HG03575 (cell line): Measurements from ENCODE around the gene ANKLE2.
"Not testable (repeated sequence)": the region's sequence is repeated elsewhere in the genome, so short reads cannot be mapped to it uniquely, and the experiment has no call there.

Experiments used
- ATAC-seq: cut with Tn5 transposase; IDR thresholded peaks from one replicate; pipeline ENCODE4 v1.9.1; 2021; ENCODE audit not compliant: unreplicated experiment, insufficient number of reproducible peaks, low FRiP score; ENCODE audit errors: extremely low read depth

The ANKLE2 gene

DNA sequence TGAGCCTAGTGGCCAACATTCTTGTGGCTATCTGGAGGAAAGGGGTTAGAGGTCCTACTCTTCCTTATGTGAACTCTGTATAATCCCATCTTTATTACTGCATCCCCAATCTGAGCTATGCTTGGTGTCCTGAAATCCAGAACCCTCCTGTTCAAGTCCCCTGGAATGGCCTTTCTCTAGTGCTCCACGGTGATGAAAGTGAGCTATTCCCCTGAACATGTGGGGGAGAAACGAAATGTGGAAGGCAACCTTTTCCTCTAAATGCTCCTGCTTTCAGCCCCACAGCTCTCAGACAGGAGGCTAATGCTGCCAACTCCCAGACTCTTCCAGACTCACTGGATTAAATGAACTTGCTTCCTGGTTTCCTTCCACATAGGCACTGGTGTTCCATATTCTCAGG, 53.5 kb downstream of the ANKLE2 start:
- no peak for ATAC-seq

DNA sequence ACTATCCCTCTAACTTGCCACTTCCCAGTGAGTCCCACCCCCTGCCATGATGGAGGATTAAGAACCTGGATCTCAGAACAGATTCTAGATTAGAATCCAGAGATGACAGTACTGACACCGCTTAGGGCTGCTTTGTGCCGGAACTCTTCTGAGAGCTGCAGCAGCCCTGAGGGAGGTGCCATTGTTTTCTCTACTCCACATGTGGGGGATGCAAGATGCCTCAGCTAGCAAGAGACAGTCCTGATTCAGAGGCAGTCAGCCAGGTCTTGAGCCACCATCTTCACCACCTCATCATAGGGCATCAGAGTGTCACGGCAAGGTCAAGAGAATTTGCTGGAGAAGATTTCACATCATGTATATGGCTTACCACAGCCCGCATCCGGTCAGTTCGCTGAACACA, 54.4 kb downstream of the ANKLE2 start:
- ATAC-seq: no peak

DNA sequence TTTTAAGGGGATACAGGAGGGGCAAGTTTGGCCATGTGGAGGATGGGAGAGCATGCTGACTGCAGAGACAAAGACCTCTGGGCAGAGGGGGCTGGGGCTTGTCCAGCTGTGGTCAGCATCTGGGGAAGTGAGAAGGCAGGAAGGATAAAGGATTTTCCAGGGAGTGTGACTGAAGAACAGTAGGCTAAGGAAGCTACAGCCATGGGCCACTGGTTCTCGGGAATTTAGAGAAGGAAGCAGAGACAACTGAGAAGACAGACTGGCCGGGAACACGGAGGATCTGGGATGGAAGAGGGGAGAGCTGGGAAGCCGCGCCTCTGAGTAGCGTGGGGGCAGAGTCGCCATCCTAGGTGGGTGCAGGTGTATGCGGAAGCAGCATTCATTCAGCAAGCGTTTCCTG, 58.0 kb downstream of the ANKLE2 start:
- ATAC-seq: no peak

DNA sequence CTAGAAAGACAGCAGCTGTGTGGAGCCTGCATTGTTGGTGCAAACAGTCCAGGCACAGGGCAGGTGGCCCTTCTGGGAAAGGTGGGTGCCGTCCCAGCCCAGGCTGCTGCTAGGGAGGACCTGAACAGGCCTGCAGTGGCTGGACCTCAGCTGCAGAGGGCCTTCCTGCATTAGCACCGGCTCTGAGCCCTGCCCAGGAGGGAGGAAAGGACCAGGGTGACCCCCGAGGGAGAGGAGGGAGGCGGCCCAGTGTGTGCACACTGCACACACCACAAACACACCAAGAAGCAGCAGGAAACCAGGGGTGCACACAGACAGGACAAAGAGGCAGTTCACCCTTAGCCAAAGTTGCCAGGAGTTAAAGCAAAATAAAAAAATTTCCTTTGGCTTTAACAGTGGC, 59.0 kb downstream of the ANKLE2 start:
- no peak for ATAC-seq

DNA sequence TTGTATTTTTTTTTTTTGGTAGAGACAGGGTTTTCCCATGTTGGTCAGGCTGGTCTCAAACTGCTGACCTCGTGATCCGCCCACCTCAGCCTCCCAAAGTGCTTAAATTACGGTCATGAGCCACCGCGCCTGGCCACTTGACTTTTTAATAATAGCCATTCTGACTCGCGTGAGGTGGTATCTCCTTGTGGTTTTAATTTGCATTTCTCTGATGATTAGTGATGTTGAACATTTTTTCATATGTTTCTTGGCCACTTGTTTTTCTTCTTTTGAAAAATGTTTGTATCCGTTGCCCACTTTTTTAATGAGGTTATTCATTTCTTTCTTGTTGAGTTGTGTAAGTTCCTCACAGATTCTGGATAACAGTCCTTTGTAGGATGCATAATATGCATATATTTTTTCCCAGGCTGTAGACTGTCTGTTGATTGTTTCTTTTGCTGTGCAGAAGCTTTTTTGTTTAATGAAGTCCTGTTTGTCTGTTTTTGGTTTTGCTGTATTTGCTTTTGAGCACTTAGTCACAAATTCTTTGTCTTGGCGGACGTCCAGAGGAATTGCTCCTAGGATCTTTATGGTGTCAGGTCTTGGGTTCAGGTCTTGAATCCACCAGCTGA, 61.3 kb downstream of the ANKLE2 start:
- ATAC-seq: no peak

DNA sequence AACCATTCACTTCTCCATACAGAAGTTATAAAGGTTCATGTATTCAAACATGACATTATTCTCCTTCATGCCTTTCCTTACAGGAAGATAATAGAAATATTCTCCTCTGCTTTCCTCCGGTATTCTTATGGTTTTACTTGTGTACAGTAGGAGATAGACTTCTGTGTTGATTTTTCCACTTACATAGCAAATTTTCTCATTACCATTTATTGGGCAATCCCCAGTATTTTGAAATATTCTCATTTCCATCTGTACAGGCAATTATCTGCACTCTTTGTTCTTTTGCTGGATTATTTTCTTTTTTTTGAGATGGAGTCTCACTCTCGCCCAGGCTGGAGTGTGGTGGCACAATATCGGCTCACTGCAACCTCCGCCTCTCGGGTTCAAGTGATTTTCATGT, 63.3 kb downstream of the ANKLE2 start:
- ATAC-seq: no peak

DNA sequence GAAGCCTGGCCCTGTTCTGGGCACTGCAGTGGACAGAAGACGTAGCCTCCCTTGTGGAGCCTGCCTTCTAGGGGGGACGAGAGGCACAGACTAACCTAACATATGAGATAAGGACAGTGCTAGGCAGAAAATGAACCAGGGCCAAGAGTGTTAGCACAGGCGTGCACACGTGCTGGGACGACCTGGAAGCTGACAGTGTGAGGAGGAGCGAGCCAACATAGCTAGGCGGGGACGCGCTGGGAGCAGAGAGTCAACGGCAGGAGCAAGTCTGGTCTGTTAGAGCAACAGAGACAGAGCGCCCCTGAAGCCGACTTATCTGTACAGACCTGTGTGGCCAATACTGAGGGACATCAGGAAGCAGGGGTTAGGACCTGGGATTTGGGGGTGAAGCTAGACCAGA, 66.2 kb downstream of the ANKLE2 start:
- ATAC-seq: no peak

DNA sequence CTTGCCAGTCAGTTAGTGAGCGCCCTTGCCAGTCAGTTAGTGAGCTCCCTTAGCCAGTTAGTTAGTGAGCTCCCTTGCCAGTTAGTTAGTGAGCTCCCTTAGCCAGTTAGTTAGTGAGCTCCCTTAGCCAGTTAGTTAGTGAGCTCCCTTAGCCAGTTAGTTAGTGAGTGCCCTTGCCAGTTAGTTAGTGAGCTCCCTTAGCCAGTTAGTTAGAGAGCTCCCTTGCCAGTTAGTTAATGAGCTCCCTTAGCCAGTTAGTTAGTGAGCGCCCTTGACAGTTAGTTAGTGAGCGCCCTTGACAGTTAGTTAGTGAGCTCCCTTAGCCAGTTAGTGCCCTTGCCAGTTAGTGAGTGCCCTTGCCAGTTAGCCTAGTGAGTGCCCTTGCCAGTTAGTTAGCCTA, 66.7 kb downstream of the ANKLE2 start:
- not testable (repeated sequence) for ATAC-seq

DNA sequence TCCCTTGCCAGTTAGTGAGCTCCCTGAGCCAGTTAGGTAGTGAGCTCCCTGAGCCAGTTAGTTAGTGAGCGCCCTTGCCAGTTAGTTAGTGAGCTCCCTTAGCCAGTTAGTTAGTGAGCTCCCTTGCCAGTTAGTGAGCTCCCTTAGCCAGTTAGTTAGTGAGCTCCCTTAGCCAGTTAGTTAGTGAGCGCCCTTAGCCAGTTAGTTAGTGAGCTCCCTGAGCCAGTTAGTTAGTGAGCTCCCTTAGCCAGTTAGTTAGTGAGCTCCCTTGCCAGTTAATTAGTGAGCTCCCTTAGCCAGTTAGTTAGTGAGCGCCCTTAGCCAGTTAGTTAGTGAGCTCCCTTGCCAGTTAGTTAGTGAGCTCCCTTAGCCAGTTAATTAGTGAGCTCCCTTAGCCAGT, 69.6 kb downstream of the ANKLE2 start:
- not testable (repeated sequence) for ATAC-seq

DNA sequence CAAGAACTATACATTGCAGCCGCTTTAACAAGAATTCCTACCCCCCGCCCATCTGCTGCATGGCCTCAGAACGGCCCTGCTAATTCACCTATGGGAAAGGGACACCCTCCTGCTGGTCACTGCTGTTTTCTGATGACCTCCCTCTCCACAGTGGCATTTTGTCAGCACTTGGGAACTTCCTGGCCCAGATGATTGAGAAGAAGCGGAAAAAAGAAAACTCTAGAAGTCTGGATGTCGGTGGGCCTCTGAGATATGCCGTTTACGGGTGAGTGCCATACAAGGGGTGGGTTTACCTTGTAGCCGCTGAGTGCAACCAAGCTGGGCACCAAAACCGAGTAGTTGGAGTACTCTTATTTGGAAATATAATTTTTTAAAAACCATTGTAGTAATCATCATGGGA, 71.5 kb downstream of the ANKLE2 start:
- no peak for ATAC-seq

DNA sequence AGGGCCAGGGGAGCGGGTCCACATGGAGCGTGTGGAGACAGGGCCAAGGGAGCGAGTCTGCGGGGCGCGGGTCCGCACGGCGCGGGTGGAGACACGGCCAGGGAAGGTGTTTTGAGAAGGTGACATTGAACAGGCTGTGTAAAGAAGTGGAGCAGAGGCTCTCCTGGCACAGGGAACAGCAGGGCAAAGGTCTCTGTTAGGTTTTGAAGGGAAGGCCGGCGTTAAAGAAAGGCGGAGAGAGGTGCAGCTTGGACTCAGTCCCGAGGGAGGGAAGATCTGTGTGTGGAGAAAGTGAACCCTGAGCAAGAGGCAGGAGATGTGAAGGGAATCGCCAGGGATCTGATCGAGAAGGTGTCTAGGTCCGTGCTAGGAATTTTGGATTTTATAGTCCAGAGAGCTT, 72.4 kb downstream of the ANKLE2 start:
- ATAC-seq: no peak

DNA sequence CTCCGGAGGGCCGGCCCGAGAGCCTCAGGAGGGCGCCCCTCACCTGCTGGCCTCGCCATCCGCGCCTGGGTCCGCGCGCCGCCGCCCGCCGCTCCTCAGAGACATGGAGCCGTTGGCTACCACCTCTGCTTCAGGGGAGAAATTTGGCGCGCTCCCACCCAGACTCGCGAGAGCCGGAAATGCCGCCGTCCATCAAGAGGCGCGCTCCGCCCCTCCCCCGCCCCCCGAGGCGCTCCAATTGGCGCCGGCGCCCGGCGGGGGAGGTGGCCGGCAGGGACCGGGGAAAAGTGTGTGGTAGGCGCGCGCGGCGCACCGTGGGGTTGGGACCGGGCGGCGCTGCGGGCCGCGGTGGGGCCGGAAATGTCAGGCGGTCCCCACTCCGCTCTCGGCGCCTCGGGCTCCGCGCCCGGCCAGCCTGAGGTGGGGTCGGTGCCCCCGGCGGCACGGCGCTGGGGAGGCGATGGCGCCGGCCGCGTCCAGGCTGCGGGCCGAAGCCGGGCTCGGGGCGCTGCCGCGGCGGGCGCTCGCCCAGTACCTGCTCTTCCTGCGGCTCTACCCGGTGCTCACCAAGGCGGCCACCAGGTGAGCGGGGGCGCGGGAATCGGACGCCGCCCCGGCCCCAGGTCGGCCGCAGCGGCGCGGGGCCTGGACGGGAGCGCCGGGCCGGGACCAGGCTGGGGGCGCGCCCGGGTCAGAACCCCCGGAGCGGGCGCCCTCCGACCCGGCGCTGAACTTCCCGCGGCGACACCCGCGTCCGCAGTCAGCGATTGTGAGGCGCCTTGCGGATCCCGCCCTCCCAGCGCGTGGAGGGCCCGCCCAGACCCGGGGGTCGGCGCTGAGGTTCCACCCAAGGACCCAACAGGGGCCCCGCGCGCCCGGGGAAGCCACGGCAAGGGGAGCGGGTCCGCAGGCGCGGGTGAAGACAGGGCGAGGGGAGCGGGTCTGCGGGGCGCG, 74.1 kb downstream of the ANKLE2 start, which contains the start of the genes POLE and PXMP2:
Gene POLE, minus strand, starts transcription at position 132 of the 954 bp plus-strand sequence. Its CDS starts 27 bp downstream, at position 105.
Gene PXMP2, plus strand, starts transcription at position 377 of the 954 bp plus-strand sequence. Its CDS starts 84 bp downstream, at position 461.
- ATAC-seq: no peak

DNA sequence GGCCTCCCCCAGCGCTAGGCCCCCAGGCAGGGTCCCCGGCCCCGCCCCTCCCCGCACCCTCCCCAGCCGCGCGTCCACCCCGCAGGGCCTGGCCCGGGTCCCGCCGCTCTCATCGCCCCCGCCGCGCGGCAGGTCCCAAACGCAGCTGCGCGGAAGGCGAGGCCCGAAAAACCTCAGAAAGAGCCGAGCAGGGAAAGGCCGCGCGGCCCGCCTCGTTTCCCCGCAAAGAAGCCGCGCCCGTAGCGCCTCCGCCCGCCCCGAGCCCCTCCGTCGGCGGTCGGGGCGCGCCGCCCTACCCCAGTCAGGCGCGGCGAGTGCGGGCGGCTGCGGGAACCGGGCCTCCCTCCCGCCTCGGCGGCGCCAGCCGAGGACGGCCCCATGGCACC, 74.8 kb downstream of the ANKLE2 start:
- no peak for ATAC-seq

DNA sequence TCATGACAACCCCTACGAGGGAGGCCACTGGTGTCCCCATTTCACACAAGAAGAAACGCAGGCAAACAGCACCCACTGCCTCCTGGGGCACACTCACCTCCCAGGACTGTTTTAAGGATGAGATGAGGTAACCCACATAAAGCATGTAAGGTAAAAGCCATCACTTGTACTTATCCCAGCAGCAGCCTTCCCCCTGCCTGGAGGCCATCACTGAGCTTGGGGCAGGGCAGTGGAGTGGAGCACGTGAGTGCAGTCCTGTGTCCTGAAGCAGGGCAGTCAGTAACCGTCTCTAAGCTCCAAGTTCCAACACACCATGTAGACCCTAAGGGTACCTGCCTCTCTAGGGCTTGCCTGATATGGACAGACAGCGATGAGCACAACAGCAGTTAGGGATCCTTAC, 76.2 kb downstream of the ANKLE2 start:
- no peak for ATAC-seq

DNA sequence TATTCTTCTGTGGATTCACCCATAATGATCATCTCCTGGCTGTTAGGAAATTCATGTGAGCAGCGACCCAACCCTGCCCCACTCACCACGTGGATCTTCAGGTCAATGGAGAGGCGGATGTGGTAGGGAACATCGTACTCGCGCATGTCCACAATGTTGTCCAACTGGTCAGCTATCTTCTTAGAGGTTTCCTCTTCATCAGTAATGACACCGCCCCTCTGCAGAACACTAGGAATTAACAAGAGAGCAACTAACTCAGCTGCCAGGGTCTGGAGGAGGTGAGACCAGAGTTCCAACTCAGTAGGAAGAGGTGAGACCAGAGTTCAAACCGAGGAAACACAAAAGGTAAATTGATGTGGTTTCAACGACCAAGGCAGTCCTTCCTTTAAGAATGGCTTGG, 84.1 kb downstream of the ANKLE2 start:
- ATAC-seq: no peak

DNA sequence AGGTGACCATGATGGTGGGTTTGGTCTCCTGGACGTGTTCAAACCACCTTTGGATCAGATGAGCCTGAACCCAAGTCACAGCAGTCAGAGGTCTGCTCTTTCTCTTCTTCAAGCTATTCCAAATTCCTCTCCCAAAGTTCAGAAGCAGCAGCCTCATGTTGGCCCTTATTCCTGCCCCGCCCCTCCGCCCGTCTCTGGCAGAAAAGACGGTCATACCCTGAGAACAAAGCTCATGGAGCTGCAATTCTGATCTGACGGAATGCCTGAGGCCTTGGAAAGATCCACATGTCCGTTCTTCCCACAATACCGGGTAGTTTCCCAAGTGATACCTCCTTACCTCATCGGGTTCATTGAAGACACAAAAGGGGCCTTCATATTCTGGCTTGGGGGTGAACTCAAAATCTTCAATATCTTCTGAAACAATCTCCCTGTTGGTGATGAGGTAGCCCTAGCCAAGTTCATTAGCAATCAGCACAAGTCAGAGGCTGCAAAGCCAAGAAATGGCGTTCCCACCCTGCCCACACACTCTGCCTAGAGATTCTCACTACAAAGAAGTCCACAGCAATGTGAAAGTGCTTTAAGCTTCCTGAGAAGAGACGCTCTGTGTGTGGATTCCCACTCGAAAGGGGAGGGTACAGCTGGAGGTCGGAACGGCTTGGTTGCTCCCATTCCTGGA, 85.7 kb downstream of the ANKLE2 start:
- no peak for ATAC-seq
